ENCODE data around the gene SLC13A2.

DNA sequence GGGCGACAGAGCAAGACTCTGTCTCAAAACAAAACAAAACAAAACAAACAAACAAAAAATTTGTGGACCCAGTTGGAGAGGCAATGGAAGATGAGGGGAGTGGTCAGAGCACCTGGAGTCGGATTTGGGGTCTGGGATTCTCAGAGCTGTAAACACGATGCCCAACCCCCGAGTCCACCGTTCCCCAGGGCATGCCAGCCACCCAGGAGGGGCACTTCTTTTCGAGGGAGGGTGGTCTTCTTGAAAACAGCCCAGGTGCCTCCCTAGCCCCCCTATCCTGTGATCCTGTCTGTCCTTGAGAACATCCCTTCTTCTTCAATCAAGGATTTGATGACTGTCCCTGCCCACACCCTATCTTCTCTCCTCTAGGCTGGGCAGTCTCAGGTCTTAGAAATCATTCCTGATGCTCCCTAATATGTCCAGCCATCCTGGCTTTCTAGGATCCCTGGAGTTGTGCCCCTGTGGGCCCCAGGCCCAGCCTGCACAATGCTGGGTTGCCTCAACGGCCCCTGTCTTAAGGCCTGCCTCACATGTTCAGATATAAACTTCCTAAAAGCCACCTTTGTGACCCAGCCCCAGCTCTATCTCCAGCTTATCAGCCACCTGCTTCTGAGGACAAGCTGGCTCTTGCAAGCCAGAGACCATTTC lies 3.1 kb upstream of the SLC13A2 start:
- TF ChIP-seq, protein P1, sequence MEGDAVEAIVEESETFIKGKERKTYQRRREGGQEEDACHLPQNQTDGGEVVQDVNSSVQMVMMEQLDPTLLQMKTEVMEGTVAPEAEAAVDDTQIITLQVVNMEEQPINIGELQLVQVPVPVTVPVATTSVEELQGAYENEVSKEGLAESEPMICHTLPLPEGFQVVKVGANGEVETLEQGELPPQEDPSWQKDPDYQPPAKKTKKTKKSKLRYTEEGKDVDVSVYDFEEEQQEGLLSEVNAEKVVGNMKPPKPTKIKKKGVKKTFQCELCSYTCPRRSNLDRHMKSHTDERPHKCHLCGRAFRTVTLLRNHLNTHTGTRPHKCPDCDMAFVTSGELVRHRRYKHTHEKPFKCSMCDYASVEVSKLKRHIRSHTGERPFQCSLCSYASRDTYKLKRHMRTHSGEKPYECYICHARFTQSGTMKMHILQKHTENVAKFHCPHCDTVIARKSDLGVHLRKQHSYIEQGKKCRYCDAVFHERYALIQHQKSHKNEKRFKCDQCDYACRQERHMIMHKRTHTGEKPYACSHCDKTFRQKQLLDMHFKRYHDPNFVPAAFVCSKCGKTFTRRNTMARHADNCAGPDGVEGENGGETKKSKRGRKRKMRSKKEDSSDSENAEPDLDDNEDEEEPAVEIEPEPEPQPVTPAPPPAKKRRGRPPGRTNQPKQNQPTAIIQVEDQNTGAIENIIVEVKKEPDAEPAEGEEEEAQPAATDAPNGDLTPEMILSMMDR (tag by site-specific recombination; IDR thresholded peaks at IDR 0.05) = no peak
- TF ChIP-seq, protein P2, sequence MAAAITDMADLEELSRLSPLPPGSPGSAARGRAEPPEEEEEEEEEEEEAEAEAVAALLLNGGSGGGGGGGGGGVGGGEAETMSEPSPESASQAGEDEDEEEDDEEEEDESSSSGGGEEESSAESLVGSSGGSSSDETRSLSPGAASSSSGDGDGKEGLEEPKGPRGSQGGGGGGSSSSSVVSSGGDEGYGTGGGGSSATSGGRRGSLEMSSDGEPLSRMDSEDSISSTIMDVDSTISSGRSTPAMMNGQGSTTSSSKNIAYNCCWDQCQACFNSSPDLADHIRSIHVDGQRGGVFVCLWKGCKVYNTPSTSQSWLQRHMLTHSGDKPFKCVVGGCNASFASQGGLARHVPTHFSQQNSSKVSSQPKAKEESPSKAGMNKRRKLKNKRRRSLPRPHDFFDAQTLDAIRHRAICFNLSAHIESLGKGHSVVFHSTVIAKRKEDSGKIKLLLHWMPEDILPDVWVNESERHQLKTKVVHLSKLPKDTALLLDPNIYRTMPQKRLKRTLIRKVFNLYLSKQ (tag by site-specific recombination; IDR thresholded peaks at IDR 0.05; ENCODE audit: borderline replicate concordance) = no peak
- TF ChIP-seq ZNF10 (tag by site-specific recombination; IDR thresholded peaks at IDR 0.05) (no peak), ZNF544 (tag by site-specific recombination; IDR thresholded peaks at IDR 0.05) (no peak), ZNF335 (tag by site-specific recombination; conservative IDR thresholded peaks at IDR 0.05) (no peak), ZNF561 (tag by site-specific recombination; IDR thresholded peaks at IDR 0.05; ENCODE audit: borderline replicate concordance) (no peak), ZNF530 (tag by site-specific recombination; IDR thresholded peaks at IDR 0.05; ENCODE audit: low read depth) (no peak), ZBTB21 (tag by site-specific recombination; IDR thresholded peaks at IDR 0.05) (no peak)
- TF ChIP-seq, protein P3, sequence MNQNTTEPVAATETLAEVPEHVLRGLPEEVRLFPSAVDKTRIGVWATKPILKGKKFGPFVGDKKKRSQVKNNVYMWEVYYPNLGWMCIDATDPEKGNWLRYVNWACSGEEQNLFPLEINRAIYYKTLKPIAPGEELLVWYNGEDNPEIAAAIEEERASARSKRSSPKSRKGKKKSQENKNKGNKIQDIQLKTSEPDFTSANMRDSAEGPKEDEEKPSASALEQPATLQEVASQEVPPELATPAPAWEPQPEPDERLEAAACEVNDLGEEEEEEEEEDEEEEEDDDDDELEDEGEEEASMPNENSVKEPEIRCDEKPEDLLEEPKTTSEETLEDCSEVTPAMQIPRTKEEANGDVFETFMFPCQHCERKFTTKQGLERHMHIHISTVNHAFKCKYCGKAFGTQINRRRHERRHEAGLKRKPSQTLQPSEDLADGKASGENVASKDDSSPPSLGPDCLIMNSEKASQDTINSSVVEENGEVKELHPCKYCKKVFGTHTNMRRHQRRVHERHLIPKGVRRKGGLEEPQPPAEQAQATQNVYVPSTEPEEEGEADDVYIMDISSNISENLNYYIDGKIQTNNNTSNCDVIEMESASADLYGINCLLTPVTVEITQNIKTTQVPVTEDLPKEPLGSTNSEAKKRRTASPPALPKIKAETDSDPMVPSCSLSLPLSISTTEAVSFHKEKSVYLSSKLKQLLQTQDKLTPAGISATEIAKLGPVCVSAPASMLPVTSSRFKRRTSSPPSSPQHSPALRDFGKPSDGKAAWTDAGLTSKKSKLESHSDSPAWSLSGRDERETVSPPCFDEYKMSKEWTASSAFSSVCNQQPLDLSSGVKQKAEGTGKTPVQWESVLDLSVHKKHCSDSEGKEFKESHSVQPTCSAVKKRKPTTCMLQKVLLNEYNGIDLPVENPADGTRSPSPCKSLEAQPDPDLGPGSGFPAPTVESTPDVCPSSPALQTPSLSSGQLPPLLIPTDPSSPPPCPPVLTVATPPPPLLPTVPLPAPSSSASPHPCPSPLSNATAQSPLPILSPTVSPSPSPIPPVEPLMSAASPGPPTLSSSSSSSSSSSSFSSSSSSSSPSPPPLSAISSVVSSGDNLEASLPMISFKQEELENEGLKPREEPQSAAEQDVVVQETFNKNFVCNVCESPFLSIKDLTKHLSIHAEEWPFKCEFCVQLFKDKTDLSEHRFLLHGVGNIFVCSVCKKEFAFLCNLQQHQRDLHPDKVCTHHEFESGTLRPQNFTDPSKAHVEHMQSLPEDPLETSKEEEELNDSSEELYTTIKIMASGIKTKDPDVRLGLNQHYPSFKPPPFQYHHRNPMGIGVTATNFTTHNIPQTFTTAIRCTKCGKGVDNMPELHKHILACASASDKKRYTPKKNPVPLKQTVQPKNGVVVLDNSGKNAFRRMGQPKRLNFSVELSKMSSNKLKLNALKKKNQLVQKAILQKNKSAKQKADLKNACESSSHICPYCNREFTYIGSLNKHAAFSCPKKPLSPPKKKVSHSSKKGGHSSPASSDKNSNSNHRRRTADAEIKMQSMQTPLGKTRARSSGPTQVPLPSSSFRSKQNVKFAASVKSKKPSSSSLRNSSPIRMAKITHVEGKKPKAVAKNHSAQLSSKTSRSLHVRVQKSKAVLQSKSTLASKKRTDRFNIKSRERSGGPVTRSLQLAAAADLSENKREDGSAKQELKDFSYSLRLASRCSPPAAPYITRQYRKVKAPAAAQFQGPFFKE (tag by site-specific recombination; IDR thresholded peaks at IDR 0.05; ENCODE audit: borderline replicate concordance) = no peak
- TF ChIP-seq, protein P4, sequence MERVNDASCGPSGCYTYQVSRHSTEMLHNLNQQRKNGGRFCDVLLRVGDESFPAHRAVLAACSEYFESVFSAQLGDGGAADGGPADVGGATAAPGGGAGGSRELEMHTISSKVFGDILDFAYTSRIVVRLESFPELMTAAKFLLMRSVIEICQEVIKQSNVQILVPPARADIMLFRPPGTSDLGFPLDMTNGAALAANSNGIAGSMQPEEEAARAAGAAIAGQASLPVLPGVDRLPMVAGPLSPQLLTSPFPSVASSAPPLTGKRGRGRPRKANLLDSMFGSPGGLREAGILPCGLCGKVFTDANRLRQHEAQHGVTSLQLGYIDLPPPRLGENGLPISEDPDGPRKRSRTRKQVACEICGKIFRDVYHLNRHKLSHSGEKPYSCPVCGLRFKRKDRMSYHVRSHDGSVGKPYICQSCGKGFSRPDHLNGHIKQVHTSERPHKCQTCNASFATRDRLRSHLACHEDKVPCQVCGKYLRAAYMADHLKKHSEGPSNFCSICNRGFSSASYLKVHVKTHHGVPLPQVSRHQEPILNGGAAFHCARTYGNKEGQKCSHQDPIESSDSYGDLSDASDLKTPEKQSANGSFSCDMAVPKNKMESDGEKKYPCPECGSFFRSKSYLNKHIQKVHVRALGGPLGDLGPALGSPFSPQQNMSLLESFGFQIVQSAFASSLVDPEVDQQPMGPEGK (tag by site-specific recombination; IDR thresholded peaks at IDR 0.05) = no peak
- TF ChIP-seq, protein P5, sequence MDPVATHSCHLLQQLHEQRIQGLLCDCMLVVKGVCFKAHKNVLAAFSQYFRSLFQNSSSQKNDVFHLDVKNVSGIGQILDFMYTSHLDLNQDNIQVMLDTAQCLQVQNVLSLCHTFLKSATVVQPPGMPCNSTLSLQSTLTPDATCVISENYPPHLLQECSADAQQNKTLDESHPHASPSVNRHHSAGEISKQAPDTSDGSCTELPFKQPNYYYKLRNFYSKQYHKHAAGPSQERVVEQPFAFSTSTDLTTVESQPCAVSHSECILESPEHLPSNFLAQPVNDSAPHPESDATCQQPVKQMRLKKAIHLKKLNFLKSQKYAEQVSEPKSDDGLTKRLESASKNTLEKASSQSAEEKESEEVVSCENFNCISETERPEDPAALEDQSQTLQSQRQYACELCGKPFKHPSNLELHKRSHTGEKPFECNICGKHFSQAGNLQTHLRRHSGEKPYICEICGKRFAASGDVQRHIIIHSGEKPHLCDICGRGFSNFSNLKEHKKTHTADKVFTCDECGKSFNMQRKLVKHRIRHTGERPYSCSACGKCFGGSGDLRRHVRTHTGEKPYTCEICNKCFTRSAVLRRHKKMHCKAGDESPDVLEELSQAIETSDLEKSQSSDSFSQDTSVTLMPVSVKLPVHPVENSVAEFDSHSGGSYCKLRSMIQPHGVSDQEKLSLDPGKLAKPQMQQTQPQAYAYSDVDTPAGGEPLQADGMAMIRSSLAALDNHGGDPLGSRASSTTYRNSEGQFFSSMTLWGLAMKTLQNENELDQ (tag by site-specific recombination; IDR thresholded peaks at IDR 0.05; ENCODE audit: low read depth) = no peak

Measured in HEK293 (cell line).